HCT116 (cell line): ENCODE data around the gene SIK3. TPM values are rescaled to one million over a fixed set of nuclear protein-coding genes. Genes with fewer than 3 reads are reported as not detected.

ENCODE experiments used
- ATAC-seq: fragments of 200-7000 bp; cut with Tn5 transposase; 2 replicates; pipeline ENCODE4 v1.9.1; 2020; ENCODE audit warnings: mild to moderate bottlenecking, moderate library complexity
- BruUV-seq: library from RNA; stranded (reverse); fragments of 400-500 nt; replicated peaks from 2 replicates; lab custom pipeline; 2021; lab: Mats Ljungman, UMichigan
- CTCF ChIA-PET: fragments of 300-600 bp; sonication (Branson Sonifier 250); formaldehyde crosslinking; loops from one replicate; lab custom pipeline; 2021; ENCODE audit warnings: antibody characterized with exemption; lab: Charles Lee
- POLR2A ChIA-PET: fragments of 300-600, 350-600 bp; sonication (Branson Sonifier 250); formaldehyde crosslinking; loops from one replicate; lab custom pipeline; 2021; ENCODE audit warnings: antibody characterized with exemption; lab: Charles Lee
- RAD21 ChIA-PET, 2 experiments: fragments of 300-600 bp; sonication (Branson Sonifier 250); formaldehyde crosslinking; loops; one replicate each; lab custom pipeline; 2023; ENCODE audit warnings: low total read pairs in 2 of 2; ENCODE audit not compliant: uncharacterized antibody in 2 of 2, unreplicated experiment in 2 of 2, low non-redundant PET in 1 of 2; lab: Charles Lee
- DNase-seq: peaks from one replicate; pipeline ENCODE4 v3.0.0-alpha.2; 2010; ENCODE audit warnings: low read depth, low spot score
- H2AFZ ChIP-seq: fragments of 200-600 bp; shearing (Covaris generic), sonication (generic); 2 replicates; pipeline ENCODE4 v1.6.1; 2017; ENCODE audit warnings: low read depth, mixed run types, mixed read lengths, antibody characterized with exemption, low read length; ENCODE audit not compliant: poor library complexity, severe bottlenecking
- H3K27ac ChIP-seq: 2 replicates; pipeline ENCODE4 v1.5.1; 2012; ENCODE audit warnings: low read depth, low read length
- H3K27me3 ChIP-seq: fragments of 200-600 bp; sonication (generic); 2 replicates; pipeline ENCODE4 v1.6.1; 2016; ENCODE audit warnings: mixed run types, low read length, mixed read lengths; ENCODE audit not compliant: insufficient read depth
- H3K36me3 ChIP-seq, 2 experiments: fragments of 200-500 bp in 1 of 2; fragments of 200-600 bp in 1 of 2; sonication (Bioruptor generic) in 1 of 2; sonication (generic) in 1 of 2; 2 replicates each; pipeline versions ENCODE4 v1.5.1 to v1.6.1; 2014 to 2016; ENCODE audit warnings: low read length in 2 of 2, inconsistent platforms in 1 of 2, mixed read lengths in 1 of 2, mixed run types in 1 of 2; ENCODE audit not compliant: insufficient read depth in 2 of 2, control insufficient read depth in 1 of 2
- H3K4me1 ChIP-seq, 2 experiments: fragments of 200-600 bp in 1 of 2; sonication (generic) in 1 of 2; 2 replicates each; pipeline versions ENCODE4 v1.5.1 to v1.6.1; 2012 to 2017; ENCODE audit warnings: low read length in 2 of 2, inconsistent platforms in 1 of 2, mild to moderate bottlenecking in 1 of 2, mixed read lengths in 1 of 2, mixed run types in 1 of 2, moderate library complexity in 1 of 2; ENCODE audit not compliant: insufficient read depth in 2 of 2, control insufficient read depth in 1 of 2
- H3K4me2 ChIP-seq: fragments of 200-600 bp; sonication (generic); 2 replicates; pipeline ENCODE4 v1.6.1; 2017; ENCODE audit warnings: mixed run types, low read length, mixed read lengths
- H3K4me3 ChIP-seq, 2 experiments: fragments of 200-600 bp in 1 of 2; sonication (generic) in 1 of 2; replicated peaks in 1 of 2; 2 replicates each; pipeline ENCODE4 v1.5.1; 2011 to 2016; ENCODE audit warnings: low read length in 2 of 2, control low read depth in 1 of 2, low read depth in 1 of 2, mild to moderate bottlenecking in 1 of 2, mixed read lengths in 1 of 2, mixed run types in 1 of 2
- H3K79me2 ChIP-seq: fragments of 200-600 bp; sonication (generic); 2 replicates; pipeline ENCODE4 v1.6.1; 2017; ENCODE audit warnings: mild to moderate bottlenecking, mixed run types, low read length, moderate library complexity, mixed read lengths; ENCODE audit not compliant: insufficient read depth
- H3K9ac ChIP-seq: fragments of 200-600 bp; sonication (generic); 2 replicates; pipeline ENCODE4 v1.6.1; 2016; ENCODE audit warnings: low read length, mixed read lengths
- H3K9me2 ChIP-seq: fragments of 200-600 bp; sonication (generic), shearing (Covaris generic); 2 replicates; pipeline ENCODE4 v1.6.1; 2017; ENCODE audit warnings: mixed run types, mild to moderate bottlenecking, moderate library complexity; ENCODE audit not compliant: insufficient read depth
- H3K9me3 ChIP-seq, 2 experiments: fragments of 200-500 bp in 1 of 2; fragments of 200-600 bp in 1 of 2; sonication (Bioruptor generic) in 1 of 2; sonication (generic) in 1 of 2; 2 replicates each; pipeline ENCODE4 v1.6.1; 2014 to 2017; ENCODE audit warnings: low read length in 2 of 2, mixed read lengths in 2 of 2, inconsistent platforms in 1 of 2, low read depth in 1 of 2, mild to moderate bottlenecking in 1 of 2, mixed run types in 1 of 2, moderate library complexity in 1 of 2; ENCODE audit not compliant: control insufficient read depth in 1 of 2, insufficient read depth in 1 of 2
- H4K20me1 ChIP-seq: fragments of 200-600 bp; sonication (generic), shearing (Covaris generic); 2 replicates; pipeline ENCODE4 v1.6.1; 2017; ENCODE audit warnings: mixed run types, mild to moderate bottlenecking, moderate library complexity; ENCODE audit not compliant: insufficient read depth
- CBX3 ChIP-seq: IDR thresholded peaks from 2 replicates; pipeline ENCODE4 v1.6.1; 2012; ENCODE audit warnings: low read depth
- EZH2phosphoT487 ChIP-seq: fragments of 200-600 bp; IDR thresholded peaks from 2 replicates; pipeline ENCODE4 v1.6.1; 2018; ENCODE audit warnings: antibody characterized with exemption, borderline replicate concordance
- ZFX ChIP-seq: fragments of 450-650 bp; IDR thresholded peaks from 2 replicates; pipeline ENCODE4 v1.6.1; 2017
- intact Hi-C: fragments of 100-400 bp; cut with micrococcal nuclease; formaldehyde crosslinking; loops from 2 replicates; pipeline ENCODE4 v1.10.0; 2022
- total RNA-seq: library from RNA; stranded (reverse); gene quantifications from one replicate; pipeline ENCODE4 v1.2.1, GENCODE V29; 2021; ENCODE audit not compliant: unreplicated experiment
- TF ChIP-seq, protein P1 (sequence below): IDR thresholded peaks from 2 replicates; pipeline ENCODE4 v1.6.1; 2012; ENCODE audit warnings: low read depth
- TF ChIP-seq, protein P2 (sequence below): IDR thresholded peaks from 2 replicates; pipeline ENCODE4 v1.6.1; 2012
- TF ChIP-seq, protein P3 (sequence below): IDR thresholded peaks from 2 replicates; pipeline ENCODE4 v1.6.1; 2011; ENCODE audit warnings: mild to moderate bottlenecking, low read length, moderate library complexity; ENCODE audit not compliant: insufficient replicate concordance; ENCODE audit errors: extremely low read depth
- TF ChIP-seq, protein P4 (sequence below): IDR thresholded peaks from 2 replicates; pipeline ENCODE4 v1.6.1; 2012

SIK3 gene
- total RNA-seq, 1 experiment from 2014 or later = 21.0 TPM

DNA sequence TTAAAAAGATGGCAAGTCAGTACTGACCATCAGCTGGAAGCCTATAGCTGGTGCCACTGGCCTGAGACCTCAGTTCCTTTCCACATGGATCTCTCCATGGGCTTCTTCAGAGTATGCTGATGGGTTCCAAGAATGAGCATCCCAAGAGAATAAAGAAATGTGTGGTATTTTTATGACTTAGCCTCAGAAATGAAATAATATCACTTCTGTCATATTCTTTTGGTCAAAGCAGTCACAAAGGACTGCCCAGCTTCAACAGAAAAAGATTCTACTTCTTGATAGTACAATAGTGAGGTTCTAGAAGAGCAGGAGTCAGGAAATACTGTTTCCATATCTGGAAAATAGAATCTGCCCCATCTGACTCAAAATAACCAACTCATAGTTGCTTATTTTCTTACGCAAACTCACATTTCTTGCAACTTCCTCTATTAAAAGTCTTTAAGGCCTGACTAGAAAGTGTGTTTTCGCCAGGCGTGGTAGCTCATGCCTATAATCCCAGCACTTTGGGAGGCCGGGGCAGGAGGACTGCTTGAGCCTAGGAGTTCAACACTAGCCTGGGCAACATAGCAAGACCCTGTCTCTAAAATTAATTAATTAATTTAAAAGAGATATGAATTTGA lies 116.9 kb downstream of the SIK3 start:
- Histone ChIP-seq H3K9me2 (no peaks in the 10 kb centered on the region), H4K20me1 (no peaks in the 10 kb centered on the region), H3K27ac (no peak overlapping the region), H3K4me3 (no peak overlapping the region), H3K27me3 (no peaks in the 10 kb centered on the region), H3K4me1 (peaks cover 0 to 9% of the 10 kb centered on the region in 2 experiments; a peak in 2 of 4 replicates), H2AFZ (no peak overlapping the region), H3K9me3 (no peaks in the 10 kb centered on the region), H3K36me3 (no peaks in the 10 kb centered on the region), H3K79me2 (peaks cover 21% of the 10 kb centered on the region), H3K4me2 (no peak overlapping the region), H3K9ac (no peak overlapping the region)
- TF ChIP-seq, protein P1, sequence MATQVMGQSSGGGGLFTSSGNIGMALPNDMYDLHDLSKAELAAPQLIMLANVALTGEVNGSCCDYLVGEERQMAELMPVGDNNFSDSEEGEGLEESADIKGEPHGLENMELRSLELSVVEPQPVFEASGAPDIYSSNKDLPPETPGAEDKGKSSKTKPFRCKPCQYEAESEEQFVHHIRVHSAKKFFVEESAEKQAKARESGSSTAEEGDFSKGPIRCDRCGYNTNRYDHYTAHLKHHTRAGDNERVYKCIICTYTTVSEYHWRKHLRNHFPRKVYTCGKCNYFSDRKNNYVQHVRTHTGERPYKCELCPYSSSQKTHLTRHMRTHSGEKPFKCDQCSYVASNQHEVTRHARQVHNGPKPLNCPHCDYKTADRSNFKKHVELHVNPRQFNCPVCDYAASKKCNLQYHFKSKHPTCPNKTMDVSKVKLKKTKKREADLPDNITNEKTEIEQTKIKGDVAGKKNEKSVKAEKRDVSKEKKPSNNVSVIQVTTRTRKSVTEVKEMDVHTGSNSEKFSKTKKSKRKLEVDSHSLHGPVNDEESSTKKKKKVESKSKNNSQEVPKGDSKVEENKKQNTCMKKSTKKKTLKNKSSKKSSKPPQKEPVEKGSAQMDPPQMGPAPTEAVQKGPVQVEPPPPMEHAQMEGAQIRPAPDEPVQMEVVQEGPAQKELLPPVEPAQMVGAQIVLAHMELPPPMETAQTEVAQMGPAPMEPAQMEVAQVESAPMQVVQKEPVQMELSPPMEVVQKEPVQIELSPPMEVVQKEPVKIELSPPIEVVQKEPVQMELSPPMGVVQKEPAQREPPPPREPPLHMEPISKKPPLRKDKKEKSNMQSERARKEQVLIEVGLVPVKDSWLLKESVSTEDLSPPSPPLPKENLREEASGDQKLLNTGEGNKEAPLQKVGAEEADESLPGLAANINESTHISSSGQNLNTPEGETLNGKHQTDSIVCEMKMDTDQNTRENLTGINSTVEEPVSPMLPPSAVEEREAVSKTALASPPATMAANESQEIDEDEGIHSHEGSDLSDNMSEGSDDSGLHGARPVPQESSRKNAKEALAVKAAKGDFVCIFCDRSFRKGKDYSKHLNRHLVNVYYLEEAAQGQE = no peak
- TF ChIP-seq, protein P2, sequence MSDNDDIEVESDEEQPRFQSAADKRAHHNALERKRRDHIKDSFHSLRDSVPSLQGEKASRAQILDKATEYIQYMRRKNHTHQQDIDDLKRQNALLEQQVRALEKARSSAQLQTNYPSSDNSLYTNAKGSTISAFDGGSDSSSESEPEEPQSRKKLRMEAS = no peak
- TF ChIP-seq, protein P3, sequence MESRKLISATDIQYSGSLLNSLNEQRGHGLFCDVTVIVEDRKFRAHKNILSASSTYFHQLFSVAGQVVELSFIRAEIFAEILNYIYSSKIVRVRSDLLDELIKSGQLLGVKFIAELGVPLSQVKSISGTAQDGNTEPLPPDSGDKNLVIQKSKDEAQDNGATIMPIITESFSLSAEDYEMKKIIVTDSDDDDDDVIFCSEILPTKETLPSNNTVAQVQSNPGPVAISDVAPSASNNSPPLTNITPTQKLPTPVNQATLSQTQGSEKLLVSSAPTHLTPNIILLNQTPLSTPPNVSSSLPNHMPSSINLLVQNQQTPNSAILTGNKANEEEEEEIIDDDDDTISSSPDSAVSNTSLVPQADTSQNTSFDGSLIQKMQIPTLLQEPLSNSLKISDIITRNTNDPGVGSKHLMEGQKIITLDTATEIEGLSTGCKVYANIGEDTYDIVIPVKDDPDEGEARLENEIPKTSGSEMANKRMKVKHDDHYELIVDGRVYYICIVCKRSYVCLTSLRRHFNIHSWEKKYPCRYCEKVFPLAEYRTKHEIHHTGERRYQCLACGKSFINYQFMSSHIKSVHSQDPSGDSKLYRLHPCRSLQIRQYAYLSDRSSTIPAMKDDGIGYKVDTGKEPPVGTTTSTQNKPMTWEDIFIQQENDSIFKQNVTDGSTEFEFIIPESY = no peak
- TF ChIP-seq ZFX = no peak
- TF ChIP-seq, protein P4, sequence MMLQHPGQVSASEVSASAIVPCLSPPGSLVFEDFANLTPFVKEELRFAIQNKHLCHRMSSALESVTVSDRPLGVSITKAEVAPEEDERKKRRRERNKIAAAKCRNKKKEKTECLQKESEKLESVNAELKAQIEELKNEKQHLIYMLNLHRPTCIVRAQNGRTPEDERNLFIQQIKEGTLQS = no peak
- TF ChIP-seq CBX3 = no peak
- TF ChIP-seq EZH2phosphoT487 = no peak
- ChIA-PET RAD21 (interaction anchor here in 1 of 2 experiments (0.6 kb wide), 1 partner anchor 124 kb away, joined by 5 read pairs; no protein-coding TSS in a partner anchor), CTCF (no interaction called here), POLR2A (no interaction called here)
- no TSS peak for BruUV-seq
- no peak for DNase-seq
- intact Hi-C loops = no loop called here
- no peak for ATAC-seq
